ENCODE measurements around the gene PDCL2. TPM values are rescaled to one million over a fixed set of nuclear protein-coding genes. Genes with fewer than 3 reads are reported as not detected.

PDCL2 gene
- total and polyA plus RNA-seq, 9 of the 15 experiments (the other 6 are each of a cell fraction or from before 2014, with no cell fraction given) = 0.62 to 2.5 (median 1.2) TPM

GRCh38 chr4:55635741-55636655, 44.0 kb upstream of the PDCL2 start, which contains the start of gene NMU (continued):
- TF ChIP-seq PCBP1 (IDR thresholded peaks at IDR 0.05; ENCODE audit: low read depth, low read length, poor library complexity, severe bottlenecking) (no peak), CCNT2 (IDR thresholded peaks at IDR 0.05; ENCODE audit: borderline replicate concordance, extremely low read depth, insufficient read length, low read depth, low read length) (peak; percentile 82), ARID1B (IDR thresholded peaks at IDR 0.05) (no peak), NFIC (IDR thresholded peaks at IDR 0.05) (peak; percentile 80), TFAM (CRISPR knock-in tag; conservative IDR thresholded peaks at IDR 0.05) (no peak), YBX1 (IDR thresholded peaks at IDR 0.05) (no peak), E2F3 (CRISPR knock-in tag; IDR thresholded peaks at IDR 0.05) (no peak), ZNF740 (CRISPR knock-in tag; IDR thresholded peaks at IDR 0.05) (no peak), ZNF740 (tag; IDR thresholded peaks at IDR 0.05) (no peak), SMAD3 (CRISPR knock-in tag; conservative IDR thresholded peaks at IDR 0.05) (no peak), MAFF (IDR thresholded peaks at IDR 0.05; ENCODE audit: low read length) (no peak), RBBP5 (IDR thresholded peaks at IDR 0.05; ENCODE audit: borderline replicate concordance, insufficient read depth, low read length, poor library complexity, severe bottlenecking) (peak; percentile 89), GATAD2A (IDR thresholded peaks at IDR 0.05) (0 out of 2 replicates have a peak, but pooled peaks have one; percentile 19), RBM25 (IDR thresholded peaks at IDR 0.05; ENCODE audit: low read depth, low read length, severe bottlenecking) (peak; percentile 22), HNRNPL (IDR thresholded peaks at IDR 0.05; ENCODE audit: low read depth, low read length) (peak; percentile 86), ZNF146 (CRISPR knock-in tag; IDR thresholded peaks at IDR 0.05; ENCODE audit: unreplicated experiment) (no peak), RBM22 (IDR thresholded peaks at IDR 0.05; ENCODE audit: low read depth, low read length, poor library complexity, severe bottlenecking) (peak; percentile 61), DLX4 (CRISPR knock-in tag; IDR thresholded peaks at IDR 0.05) (no peak), NFE2L1 (tag; IDR thresholded peaks at IDR 0.05; ENCODE audit: borderline replicate concordance, low read depth) (no peak), ZKSCAN1 (IDR thresholded peaks at IDR 0.05; ENCODE audit: low read depth, low read length) (no peak), RFX5 (IDR thresholded peaks at IDR 0.05; ENCODE audit: low read depth, low read length) (no peak), POLR2H (tag; IDR thresholded peaks at IDR 0.05; ENCODE audit: low read depth) (peak; percentile 69), POLR2A (conservative IDR thresholded peaks at IDR 0.05) (peak; percentile 76), PYGO2 (tag; IDR thresholded peaks at IDR 0.05) (no peak), SRSF1 (IDR thresholded peaks at IDR 0.05; ENCODE audit: low read depth, low read length) (0 out of 2 replicates have a peak, but pooled peaks have one; percentile 65), PML (IDR thresholded peaks at IDR 0.05; ENCODE audit: low read length) (peak; percentile 43; the same call in 1 of the 2 replicates)

Measured in K562 (cell line).